Stimulated activated naive B cell treated with anti-CD40 and anti-IgM and Interleukin-4, amounts not matched to agents 10 μg/mL and 1 μg/mL and 100 μg/mL, for 72 hours (primary cell): Measurements from ENCODE around the gene AGMO.
A peak's percentile ranks its signal among the peaks of the same experiment; 100 is the strongest.
"Not testable (repeated sequence)": the region's sequence is repeated elsewhere in the genome, so short reads cannot be mapped to it uniquely, and the experiment has no call there.

Source experiments
- ATAC-seq, 2 donors: fragments of 150-1000 bp; cut with Tn5 transposase; replicated peaks; 2 replicates each; pipeline ENCODE4 v1.10.0; 2021; ENCODE audit warnings: moderate library complexity in 1 of 2
- DNase-seq: peaks from one replicate; pipeline ENCODE4 v3.0.0; 2021
- H3K27ac Mint-ChIP-seq: one replicate; pipeline ENCODE4 v1.8.0; 2022; ENCODE audit warnings: mild to moderate bottlenecking, mixed read lengths
- H3K27me3 Mint-ChIP-seq, 2 donors: one replicate each; pipeline ENCODE4 v1.8.0; 2022; ENCODE audit warnings: mixed read lengths in 2 of 2
- H3K36me3 Mint-ChIP-seq, 2 donors: one replicate each; pipeline ENCODE4 v1.8.0; 2022; ENCODE audit warnings: mixed read lengths in 2 of 2, mild to moderate bottlenecking in 1 of 2
- H3K4me1 Mint-ChIP-seq, 2 donors: one replicate each; pipeline ENCODE4 v1.8.0; 2022; ENCODE audit warnings: mixed read lengths in 2 of 2, mild to moderate bottlenecking in 1 of 2
- H3K4me3 Mint-ChIP-seq, 2 donors: one replicate each; pipeline ENCODE4 v1.8.0; 2022; ENCODE audit warnings: mild to moderate bottlenecking in 2 of 2, mixed read lengths in 2 of 2, moderate library complexity in 1 of 2
- H3K9me3 Mint-ChIP-seq, 2 donors: one replicate each; pipeline ENCODE4 v1.8.0; 2022; ENCODE audit warnings: mixed read lengths in 2 of 2, mild to moderate bottlenecking in 1 of 2

The AGMO gene

GRCh38 chr7:15554744-15555143 is 7.1 kb downstream of the AGMO start:
- H3K4me3 Mint-ChIP-seq: no peak overlapping the region
- H3K27me3 Mint-ChIP-seq: no peaks in the 10 kb centered on the region
- no peaks in the 10 kb centered on the region for H3K36me3 Mint-ChIP-seq
- no peaks in the 10 kb centered on the region for H3K9me3 Mint-ChIP-seq
- DNase-seq: no peak
- no peak overlapping the region for H3K27ac Mint-ChIP-seq
- H3K4me1 Mint-ChIP-seq: no peaks in the 10 kb centered on the region
- ATAC-seq: no peak

- Mint-ChIP-seq H3K9me3 (no peaks in the 10 kb centered on the region), H3K4me1 (no peaks in the 10 kb centered on the region), H3K36me3 (no peaks in the 10 kb centered on the region), H3K27me3 (no peaks in the 10 kb centered on the region), H3K4me3 (no peak overlapping the region), H3K27ac (no peak overlapping the region)
- DNase-seq (no peak), ATAC-seq (no peak)
Measured at GRCh38 chr7:15554081-15554480, 7.7 kb downstream of the AGMO start.

GRCh38 chr7:15547320-15547719 is 14.5 kb downstream of the AGMO start:
- H3K27ac Mint-ChIP-seq, H3K4me3 Mint-ChIP-seq, H3K36me3 Mint-ChIP-seq, H3K4me1 Mint-ChIP-seq, ATAC-seq, H3K9me3 Mint-ChIP-seq, H3K27me3 Mint-ChIP-seq, DNase-seq: not testable (repeated sequence)

GRCh38 chr7:15546272-15546792 is 15.5 kb downstream of the AGMO start:
- no peaks in the 10 kb centered on the region for H3K4me1 Mint-ChIP-seq
- H3K9me3 Mint-ChIP-seq: peaks cover 0 to 10% of the 10 kb centered on the region in 2 donors
- H3K36me3 Mint-ChIP-seq: no peaks in the 10 kb centered on the region
- no peak overlapping the region for H3K4me3 Mint-ChIP-seq
- no peak for DNase-seq
- no peaks in the 10 kb centered on the region for H3K27me3 Mint-ChIP-seq
- peak in 1 of 2 donors; percentile 16 for ATAC-seq
- H3K27ac Mint-ChIP-seq: no peak overlapping the region

GRCh38 chr7:15544050-15544449 is 17.8 kb downstream of the AGMO start:
- ATAC-seq: no peak
- Mint-ChIP-seq H3K4me1 (no peaks in the 10 kb centered on the region), H3K9me3 (peaks cover 3 to 14% of the 10 kb centered on the region in 2 donors), H3K36me3 (no peaks in the 10 kb centered on the region), H3K4me3 (no peak overlapping the region), H3K27ac (no peak overlapping the region), H3K27me3 (no peaks in the 10 kb centered on the region)
- DNase-seq: no peak

- no peak for DNase-seq
- ATAC-seq: no peak
- peaks cover 3 to 14% of the 10 kb centered on the region in 2 donors for H3K9me3 Mint-ChIP-seq
- no peak overlapping the region for H3K4me3 Mint-ChIP-seq
- no peaks in the 10 kb centered on the region for H3K36me3 Mint-ChIP-seq
- no peak overlapping the region for H3K27ac Mint-ChIP-seq
- no peaks in the 10 kb centered on the region for H3K27me3 Mint-ChIP-seq
- H3K4me1 Mint-ChIP-seq: no peaks in the 10 kb centered on the region
Measured at GRCh38 chr7:15543256-15543655, 18.6 kb downstream of the AGMO start.

- Mint-ChIP-seq H3K9me3 (peaks cover 3 to 4% of the 10 kb centered on the region in 2 donors), H3K27ac (no peak overlapping the region), H3K27me3 (no peaks in the 10 kb centered on the region), H3K36me3 (no peaks in the 10 kb centered on the region), H3K4me1 (no peaks in the 10 kb centered on the region), H3K4me3 (no peak overlapping the region)
- ATAC-seq (no peak), DNase-seq (no peak)
Measured at GRCh38 chr7:15527648-15528047, 34.2 kb downstream of the AGMO start.

GRCh38 chr7:15525652-15526263 is 36.1 kb downstream of the AGMO start:
- H3K4me1 Mint-ChIP-seq: no peaks in the 10 kb centered on the region
- peaks cover 4 to 6% of the 10 kb centered on the region in 2 donors for H3K9me3 Mint-ChIP-seq
- ATAC-seq (no peak), DNase-seq (no peak)
- no peaks in the 10 kb centered on the region for H3K36me3 Mint-ChIP-seq
- H3K4me3 Mint-ChIP-seq: no peak overlapping the region
- no peaks in the 10 kb centered on the region for H3K27me3 Mint-ChIP-seq
- H3K27ac Mint-ChIP-seq: no peak overlapping the region

GRCh38 chr7:15524077-15524476 is 37.7 kb downstream of the AGMO start:
- no peak overlapping the region for H3K27ac Mint-ChIP-seq
- no peak for ATAC-seq
- H3K4me1 Mint-ChIP-seq: no peaks in the 10 kb centered on the region
- no peak overlapping the region for H3K4me3 Mint-ChIP-seq
- H3K9me3 Mint-ChIP-seq: peaks cover 16 to 17% of the 10 kb centered on the region in 2 donors
- no peaks in the 10 kb centered on the region for H3K27me3 Mint-ChIP-seq
- no peak for DNase-seq
- no peaks in the 10 kb centered on the region for H3K36me3 Mint-ChIP-seq

- H3K36me3 Mint-ChIP-seq, H3K27ac Mint-ChIP-seq, ATAC-seq, H3K4me1 Mint-ChIP-seq, H3K27me3 Mint-ChIP-seq, DNase-seq, H3K4me3 Mint-ChIP-seq: not testable (repeated sequence)
- H3K9me3 Mint-ChIP-seq: peaks cover 16% of the 10 kb centered on the region in 2 donors
Measured at GRCh38 chr7:15517865-15518264, 44.0 kb downstream of the AGMO start.

GRCh38 chr7:15515252-15515651 is 46.6 kb downstream of the AGMO start:
- DNase-seq: no peak
- Mint-ChIP-seq H3K27me3 (no peaks in the 10 kb centered on the region), H3K36me3 (no peaks in the 10 kb centered on the region), H3K9me3 (peaks cover 7 to 10% of the 10 kb centered on the region in 2 donors), H3K4me3 (no peak overlapping the region), H3K4me1 (no peaks in the 10 kb centered on the region), H3K27ac (no peak overlapping the region)
- ATAC-seq: no peak

- ATAC-seq (no peak), DNase-seq (no peak)
- H3K27me3 Mint-ChIP-seq: no peaks in the 10 kb centered on the region
- H3K27ac Mint-ChIP-seq: no peak overlapping the region
- H3K36me3 Mint-ChIP-seq: no peaks in the 10 kb centered on the region
- no peaks in the 10 kb centered on the region for H3K9me3 Mint-ChIP-seq
- H3K4me3 Mint-ChIP-seq: no peak overlapping the region
- no peaks in the 10 kb centered on the region for H3K4me1 Mint-ChIP-seq
Measured at GRCh38 chr7:15508258-15508657, 53.6 kb downstream of the AGMO start.

GRCh38 chr7:15507708-15508107 is 54.1 kb downstream of the AGMO start:
- Mint-ChIP-seq H3K36me3 (no peaks in the 10 kb centered on the region), H3K4me1 (no peaks in the 10 kb centered on the region), H3K27ac (no peak overlapping the region), H3K4me3 (no peak overlapping the region), H3K27me3 (no peaks in the 10 kb centered on the region), H3K9me3 (no peaks in the 10 kb centered on the region)
- ATAC-seq (no peak), DNase-seq (no peak)

- Mint-ChIP-seq H3K27ac (no peak overlapping the region), H3K9me3 (no peaks in the 10 kb centered on the region), H3K27me3 (no peaks in the 10 kb centered on the region), H3K36me3 (no peaks in the 10 kb centered on the region), H3K4me1 (no peaks in the 10 kb centered on the region), H3K4me3 (no peak overlapping the region)
- DNase-seq (no peak), ATAC-seq (no peak)
Measured at GRCh38 chr7:15507171-15507570, 54.6 kb downstream of the AGMO start.

GRCh38 chr7:15505761-15506160 is 56.1 kb downstream of the AGMO start:
- Mint-ChIP-seq H3K4me1 (no peaks in the 10 kb centered on the region), H3K27me3 (no peaks in the 10 kb centered on the region), H3K27ac (no peak overlapping the region), H3K9me3 (no peaks in the 10 kb centered on the region), H3K36me3 (no peaks in the 10 kb centered on the region), H3K4me3 (no peak overlapping the region)
- DNase-seq (no peak), ATAC-seq (no peak)

GRCh38 chr7:15504351-15504750 is 57.5 kb downstream of the AGMO start:
- Mint-ChIP-seq H3K9me3 (no peaks in the 10 kb centered on the region), H3K27ac (no peak overlapping the region), H3K4me3 (no peak overlapping the region), H3K36me3 (no peaks in the 10 kb centered on the region), H3K27me3 (no peaks in the 10 kb centered on the region), H3K4me1 (no peaks in the 10 kb centered on the region)
- ATAC-seq (no peak), DNase-seq (no peak)
